Brain pericyte (primary cell): ENCODE measurements around the gene FZR1.
"Not testable (repeated sequence)": the region's sequence is repeated elsewhere in the genome, so short reads cannot be mapped to it uniquely, and the experiment has no call there.

Experiments used
- DNase-seq: peaks from one replicate; pipeline ENCODE4 v3.0.0-alpha.2; 2012; ENCODE audit warnings: low read depth, low spot score

Gene FZR1

GRCh38 chr19:3573162-3573857 lies 67.2 kb downstream of the FZR1 start:
- no peak for DNase-seq

GRCh38 chr19:3573858-3574637 lies 67.9 kb downstream of the FZR1 start:
- peak; percentile 73 for DNase-seq

GRCh38 chr19:3575260-3575741 lies 69.2 kb downstream of the FZR1 start:
- no peak for DNase-seq

GRCh38 chr19:3575949-3576673 lies 70.0 kb downstream of the FZR1 start:
- DNase-seq = no peak

GRCh38 chr19:3576696-3577443 lies 70.8 kb downstream of the FZR1 start:
- DNase-seq = no peak

GRCh38 chr19:3577723-3578344 lies 71.7 kb downstream of the FZR1 start:
- no peak for DNase-seq

- no peak for DNase-seq
These were observed 72.3 kb downstream of the FZR1 start for GRCh38 chr19:3578390-3578789.

GRCh38 chr19:3580156-3580934 lies 74.2 kb downstream of the FZR1 start:
- peak; percentile 58 for DNase-seq

- DNase-seq = not testable (repeated sequence)
These were observed 75.7 kb downstream of the FZR1 start for GRCh38 chr19:3581792-3582191.

GRCh38 chr19:3584036-3584802 lies 78.1 kb downstream of the FZR1 start:
- DNase-seq = not testable (repeated sequence)

GRCh38 chr19:3585301-3586126 lies 79.4 kb downstream of the FZR1 start, which contains the start of gene GIPC3:
Gene GIPC3 (plus strand): TSS chr19:3585478. CDS start chr19:3585598, 120 bp downstream.
- no peak for DNase-seq

GRCh38 chr19:3586127-3586626 lies 80.1 kb downstream of the FZR1 start:
- DNase-seq = no peak

- DNase-seq = no peak
These were observed 80.7 kb downstream of the FZR1 start for GRCh38 chr19:3586707-3587346.
